NOMO-1 treated with dmso at 0.1 percent for 144 hours (cell line): Measurements from ENCODE around the gene CFAP53.
"Not testable (repeated sequence)": the region's sequence is repeated elsewhere in the genome, so short reads cannot be mapped to it uniquely, and the experiment has no call there.

Source experiments
- DNase-seq: peaks from one replicate; lab custom pipeline; 2025; ENCODE audit not compliant: unreplicated experiment; lab: John Stamatoyannopoulos, UW

CFAP53 gene, protein sequence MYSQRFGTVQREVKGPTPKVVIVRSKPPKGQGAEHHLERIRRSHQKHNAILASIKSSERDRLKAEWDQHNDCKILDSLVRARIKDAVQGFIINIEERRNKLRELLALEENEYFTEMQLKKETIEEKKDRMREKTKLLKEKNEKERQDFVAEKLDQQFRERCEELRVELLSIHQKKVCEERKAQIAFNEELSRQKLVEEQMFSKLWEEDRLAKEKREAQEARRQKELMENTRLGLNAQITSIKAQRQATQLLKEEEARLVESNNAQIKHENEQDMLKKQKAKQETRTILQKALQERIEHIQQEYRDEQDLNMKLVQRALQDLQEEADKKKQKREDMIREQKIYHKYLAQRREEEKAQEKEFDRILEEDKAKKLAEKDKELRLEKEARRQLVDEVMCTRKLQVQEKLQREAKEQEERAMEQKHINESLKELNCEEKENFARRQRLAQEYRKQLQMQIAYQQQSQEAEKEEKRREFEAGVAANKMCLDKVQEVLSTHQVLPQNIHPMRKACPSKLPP

GRCh38 chr18:50266248-50266704 lies at the start of gene CFAP53:
Gene CFAP53, minus strand, starts transcription at chr18:50266495. Its CDS starts 91 bp downstream, at chr18:50266404.
- peak; percentile 81 for DNase-seq

GRCh38 chr18:50315100-50315871 lies 49.0 kb upstream of the CFAP53 start:
- no peak for DNase-seq

- DNase-seq = no peak
These were observed 47.7 kb upstream of the CFAP53 start for GRCh38 chr18:50313873-50314460.

DNA sequence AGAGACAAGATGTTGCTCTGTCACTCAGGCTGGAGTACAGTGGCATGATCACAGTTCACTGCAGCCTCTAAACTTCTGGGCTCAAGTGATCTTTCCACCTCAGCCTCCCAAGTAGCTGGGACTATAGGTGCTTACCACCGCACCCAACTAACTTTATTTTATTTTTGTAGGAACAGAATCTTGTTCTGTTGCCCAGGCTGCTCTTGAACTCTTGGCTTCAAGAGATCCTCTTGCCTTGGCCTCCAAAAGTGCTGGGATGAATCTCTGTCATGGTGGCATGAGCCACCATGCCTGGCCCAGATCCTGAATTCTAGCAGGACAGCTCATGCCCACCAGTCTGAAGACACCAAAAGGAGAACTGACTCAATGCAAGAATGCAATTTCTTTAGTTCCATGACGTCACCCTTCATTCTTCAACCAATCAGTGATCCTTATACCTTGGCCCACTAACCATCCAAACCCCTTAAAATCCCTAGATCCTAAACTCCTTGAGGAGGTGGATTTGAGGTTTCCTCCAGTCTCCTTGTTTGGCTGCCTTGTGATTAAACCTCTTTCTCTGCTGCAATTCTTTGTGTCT lies 46.8 kb upstream of the CFAP53 start:
- no peak for DNase-seq

- no peak for DNase-seq
These were observed 46.2 kb upstream of the CFAP53 start for GRCh38 chr18:50312296-50313030.

DNA sequence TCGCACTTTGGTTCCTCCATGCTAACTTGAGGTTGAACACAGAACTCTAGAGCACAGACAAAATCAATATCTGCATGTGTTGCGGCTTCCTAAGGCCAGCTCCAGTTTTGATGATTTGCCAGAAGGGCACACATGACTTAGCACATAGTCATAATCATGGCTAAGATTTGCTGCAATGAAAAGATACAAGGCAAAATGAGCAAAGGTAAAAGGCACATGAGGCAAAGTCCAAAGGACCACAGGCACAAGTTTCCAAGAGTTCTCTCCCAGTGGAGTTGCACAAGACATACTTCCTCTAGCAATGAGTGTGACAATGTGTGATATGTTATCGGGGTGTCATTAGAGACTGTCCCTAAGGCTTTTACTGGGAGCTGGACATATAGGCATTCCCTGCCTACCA lies 45.4 kb upstream of the CFAP53 start:
- no peak for DNase-seq

DNA sequence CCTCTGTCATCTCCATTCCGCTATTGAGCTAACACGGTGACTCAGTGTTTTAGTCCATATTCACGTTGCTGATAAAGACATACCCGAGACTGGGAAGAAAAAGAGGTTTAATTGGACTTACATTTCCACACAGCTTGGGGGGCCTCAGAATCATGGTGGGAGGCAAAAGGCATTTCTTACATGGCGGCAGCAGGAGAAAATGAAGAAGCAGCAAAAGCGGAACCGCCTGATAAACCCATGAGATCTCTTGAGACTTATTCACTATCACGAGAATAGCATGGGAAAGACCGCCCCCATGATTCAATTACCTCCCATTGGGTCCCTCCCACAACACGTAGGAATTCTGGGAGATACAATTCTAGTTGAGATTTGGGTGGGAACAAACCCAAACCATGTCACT lies 43.8 kb upstream of the CFAP53 start:
- DNase-seq = no peak

DNA sequence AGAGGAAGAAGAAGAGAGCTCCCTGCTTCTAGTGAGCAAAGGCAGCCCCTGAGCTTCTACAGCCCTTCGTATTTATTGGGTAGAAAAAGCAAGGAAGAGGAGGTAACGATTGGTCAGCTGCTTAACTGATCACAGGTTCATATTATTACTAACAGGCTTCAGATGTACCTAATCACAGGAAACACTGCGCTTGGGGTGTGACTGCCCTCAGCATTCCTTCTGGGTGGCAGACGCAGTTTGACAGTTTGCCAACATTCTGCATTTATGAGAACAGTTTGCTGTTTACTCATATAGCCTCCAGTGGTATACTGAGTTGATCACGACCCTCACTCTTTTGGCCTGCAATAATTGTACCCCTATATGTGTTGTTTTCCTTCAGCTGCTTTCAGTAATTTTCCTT lies 42.6 kb upstream of the CFAP53 start:
- not testable (repeated sequence) for DNase-seq

DNA sequence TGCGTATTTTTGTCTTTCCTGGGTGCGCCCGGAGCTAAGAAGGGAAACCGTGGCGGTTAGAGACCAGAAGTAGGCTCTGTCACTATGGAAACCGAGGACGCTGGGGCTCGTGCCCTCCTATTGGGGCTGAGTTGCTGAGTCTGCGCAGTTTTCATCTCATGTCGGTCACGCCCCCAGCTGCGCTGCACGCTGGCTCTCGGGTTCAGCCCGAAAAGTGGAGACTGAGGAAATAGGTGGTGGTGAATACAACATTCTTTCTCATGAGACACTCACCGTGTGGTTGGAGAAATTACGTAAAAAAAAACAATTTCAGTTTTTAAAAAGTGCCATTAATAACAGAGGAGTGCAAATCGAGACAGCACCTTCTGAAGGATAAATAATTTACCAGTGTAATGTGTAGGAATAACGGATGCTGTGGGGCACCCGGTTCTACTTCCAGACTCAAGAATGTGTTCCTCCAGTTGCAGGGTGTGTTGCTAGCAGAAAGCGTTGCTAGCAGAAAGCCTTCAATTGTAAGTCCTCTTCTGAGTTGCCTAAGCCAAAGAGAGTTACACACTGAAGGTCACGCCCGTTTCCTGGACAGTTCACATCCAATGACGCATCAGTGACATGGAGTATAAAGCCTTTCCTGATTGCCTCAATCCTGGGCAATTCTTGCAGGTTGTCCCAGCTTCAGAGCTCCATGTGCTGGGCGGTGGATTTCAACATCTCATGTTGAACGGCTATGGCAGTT lies 41.6 kb upstream of the CFAP53 start:
- DNase-seq = peak; percentile 96

GRCh38 chr18:50307400-50307737 lies 41.1 kb upstream of the CFAP53 start:
- DNase-seq = no peak

DNA sequence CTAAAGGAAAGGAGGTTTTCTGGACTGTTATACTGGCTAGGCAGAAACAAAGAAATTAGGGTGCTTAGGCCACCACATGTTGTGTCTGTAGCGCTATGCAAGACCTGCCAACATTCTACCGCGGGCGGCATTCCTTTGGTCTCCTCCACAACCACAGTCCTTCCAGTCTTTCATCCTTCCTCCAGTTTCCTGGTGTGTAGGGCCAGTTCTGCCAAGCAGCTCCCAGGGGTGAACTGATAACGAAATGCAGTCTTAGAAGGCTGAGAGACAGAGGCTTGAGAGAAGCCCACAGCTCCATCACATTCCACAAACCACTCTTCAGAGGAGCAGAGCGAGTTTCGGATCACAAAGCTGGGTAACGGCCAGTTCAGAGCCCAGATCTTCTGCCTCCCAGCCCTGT lies 40.6 kb upstream of the CFAP53 start:
- DNase-seq = no peak

DNA sequence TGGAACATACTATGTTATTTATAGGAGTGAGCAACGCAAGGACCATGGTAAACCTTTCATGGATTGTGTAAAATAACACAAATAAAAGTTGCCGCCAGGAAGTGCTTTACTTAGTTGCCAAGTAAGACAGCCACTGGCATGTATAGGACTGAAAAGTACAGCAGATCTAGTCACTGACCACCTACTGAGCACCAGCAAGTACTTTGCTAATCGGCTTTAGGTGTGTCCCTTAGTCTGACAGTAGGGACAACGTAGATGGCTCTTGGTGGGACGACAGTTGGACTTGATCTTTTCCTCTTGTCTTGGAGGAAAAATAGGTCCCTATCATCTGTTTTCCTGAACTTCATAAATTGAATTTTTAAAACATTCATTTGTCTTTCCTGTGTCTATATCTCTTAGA lies 34.8 kb upstream of the CFAP53 start:
- no peak for DNase-seq

- DNase-seq = no peak
These were observed 33.5 kb upstream of the CFAP53 start for GRCh38 chr18:50299626-50300388.

DNA sequence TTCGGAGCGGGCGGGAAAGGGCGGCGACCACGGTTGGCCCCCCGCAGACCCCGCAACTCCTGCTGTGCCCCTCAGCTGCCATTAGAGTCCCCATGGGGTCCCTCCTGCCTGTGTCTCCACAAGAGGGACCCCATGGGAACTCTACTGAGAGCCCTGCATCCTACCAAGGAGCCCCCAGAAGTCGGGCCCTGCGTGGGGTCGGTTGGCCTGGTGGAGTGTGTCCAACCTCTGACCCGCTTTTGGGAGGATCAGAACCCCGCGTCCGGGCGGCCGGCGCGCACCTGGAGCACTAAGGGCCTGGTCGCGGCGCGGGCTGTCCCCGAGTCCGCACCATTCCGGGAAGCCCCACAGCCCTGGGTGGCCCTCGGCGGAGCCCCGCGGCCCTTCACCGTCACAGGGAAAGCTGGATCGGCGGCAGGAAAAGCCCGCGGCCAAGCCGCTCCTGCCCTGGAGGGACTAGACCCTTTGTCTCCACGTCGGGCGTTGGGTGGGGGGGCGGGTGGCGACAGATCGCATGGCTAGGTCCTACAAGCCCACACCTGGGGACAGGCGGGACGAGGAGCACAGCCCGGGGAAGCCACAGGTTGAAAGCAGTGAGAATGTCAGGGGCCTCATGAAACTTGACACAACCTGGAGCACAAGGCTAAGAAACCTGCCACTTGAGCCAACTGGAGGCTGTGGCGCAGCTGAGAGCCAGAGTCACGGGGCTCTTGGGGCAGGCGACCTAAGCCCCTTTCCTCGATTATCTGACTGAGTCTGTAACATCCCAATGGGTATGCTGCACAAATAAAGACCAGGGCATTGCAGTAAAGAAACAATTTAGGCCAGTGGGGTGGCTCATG lies 32.4 kb upstream of the CFAP53 start:
- DNase-seq = no peak

DNA sequence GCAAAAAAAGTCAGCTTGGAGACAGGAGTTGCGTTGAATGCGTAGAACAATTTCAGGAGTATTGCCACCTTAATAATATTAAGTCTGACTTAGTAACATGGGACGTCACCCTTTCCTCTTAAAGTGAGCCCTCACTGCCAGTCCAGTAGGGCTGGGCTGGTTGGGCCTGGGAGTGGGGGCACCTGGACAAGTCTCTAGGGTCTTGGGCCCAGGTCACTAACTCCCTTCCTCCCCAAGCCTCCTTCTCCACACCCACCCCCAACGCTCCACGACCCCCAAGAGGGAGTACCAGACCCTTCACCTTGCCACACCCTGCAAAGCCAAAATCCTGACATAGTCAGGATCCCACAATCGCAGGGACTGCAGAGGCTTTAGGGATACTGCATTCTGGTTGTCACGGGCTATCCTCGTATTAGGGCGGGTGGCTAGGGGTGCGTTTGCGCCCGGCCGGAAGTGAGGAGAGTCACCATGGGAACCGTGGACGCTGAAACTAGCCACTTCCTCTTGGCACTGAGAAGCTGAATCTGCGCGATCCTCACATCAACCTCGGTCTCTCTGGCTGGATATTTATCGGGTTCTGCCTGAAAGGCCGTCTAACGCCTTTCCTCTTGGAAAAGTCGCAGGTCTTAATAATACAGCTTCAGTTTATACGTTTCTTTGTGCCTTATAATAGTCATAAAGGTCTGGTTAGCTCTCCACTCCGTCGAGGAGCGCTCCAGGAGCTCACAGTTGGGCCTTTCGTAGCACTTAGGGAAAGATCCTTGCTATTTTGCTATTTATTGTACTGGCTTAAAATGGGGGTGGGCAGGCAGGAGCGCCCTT lies 31.5 kb upstream of the CFAP53 start:
- peak; percentile 73 for DNase-seq

DNA sequence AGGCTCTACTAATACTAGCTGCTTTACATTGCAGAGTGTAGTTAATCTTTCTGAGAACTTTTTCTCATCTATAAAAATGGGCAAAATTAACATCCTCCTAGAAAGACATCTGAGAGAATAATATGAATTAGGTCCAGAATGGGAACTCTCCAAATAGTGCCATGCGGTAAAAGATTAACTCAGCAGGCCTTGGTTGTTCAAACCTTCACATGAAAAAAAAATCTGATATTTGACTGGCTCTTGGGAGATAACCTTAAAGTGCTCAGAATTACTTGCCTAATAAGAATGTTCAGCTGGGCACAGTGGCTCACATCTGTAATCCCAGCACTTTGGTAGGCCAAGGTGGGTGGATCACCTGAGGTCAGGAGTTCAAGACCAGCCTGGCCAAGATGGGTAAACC lies 26.7 kb upstream of the CFAP53 start:
- no peak for DNase-seq

GRCh38 chr18:50289108-50289443 lies 22.8 kb upstream of the CFAP53 start:
- DNase-seq = no peak
